Thyroid gland (tissue), 4 donors: ENCODE results near the gene KRT81.

Experiments used
- CTCF ChIP-seq, 6 experiments: fragments of 200-600 bp in 3 of 6; fragments of 450-650 bp in 3 of 6; sonication (generic) in 3 of 6; IDR thresholded peaks; one replicate each; pipeline ENCODE4 v1.5.1; 2016 to 2019; ENCODE audit warnings: antibody characterized with exemption in 6 of 6, mild to moderate bottlenecking in 2 of 6, inconsistent platforms in 1 of 6, moderate library complexity in 1 of 6
- POLR2A ChIP-seq, 2 donors: fragments of 450-650 bp; IDR thresholded peaks; one replicate each; pipeline ENCODE4 v1.6.1; 2017; ENCODE audit warnings: antibody characterized with exemption in 2 of 2, mild to moderate bottlenecking in 2 of 2, moderate library complexity in 1 of 2

GRCh38 chr12:52255926-52256583 lies 35.3 kb downstream of the KRT81 start:
- TF ChIP-seq CTCF (IDR thresholded peaks at IDR 0.05) = no peak
- no peak for TF ChIP-seq POLR2A (IDR thresholded peaks at IDR 0.05)
